IMR-90 (cell line): Measurements from ENCODE around the gene ABHD16A. TPM values are rescaled to one million over a fixed set of nuclear protein-coding genes. Genes with fewer than 3 reads are reported as not detected.

Experiments
- ATAC-seq: fragments of 200-7000 bp; cut with Tn5 transposase; 2 replicates; pipeline ENCODE4 v1.9.1; 2020; ENCODE audit warnings: low read depth, mild to moderate bottlenecking, moderate library complexity
- BruUV-seq: library from RNA; stranded (reverse); fragments of 400-500 nt; replicated peaks from 2 replicates; lab custom pipeline; 2021; lab: Mats Ljungman, UMichigan
- CTCF ChIA-PET: fragments of 300-600 bp; formaldehyde crosslinking; extraction: SDS; loops from one replicate; lab custom pipeline; 2021; ENCODE audit warnings: antibody characterized with exemption; lab: Yijun Ruan, JAX
- POLR2A ChIA-PET: fragments of 300-600 bp; sonication (Branson Sonifier 250); formaldehyde crosslinking; loops from one replicate; lab custom pipeline; 2022; ENCODE audit warnings: antibody characterized with exemption; ENCODE audit not compliant: unreplicated experiment; lab: Charles Lee
- DNase-seq: peaks from one replicate; pipeline ENCODE4 v3.0.0; 2013
- H2AFZ ChIP-seq: replicated peaks from 2 replicates; pipeline ENCODE3; 2013; ENCODE audit warnings: low read length, mild to moderate bottlenecking; ENCODE audit not compliant: poor library complexity
- H2AK5ac ChIP-seq: 2 replicates; pipeline ENCODE4 v1.6.1; 2013; ENCODE audit warnings: low read depth, low read length, inconsistent platforms
- H2AK9ac ChIP-seq: replicated peaks from 2 replicates; pipeline ENCODE3; 2013; ENCODE audit warnings: mild to moderate bottlenecking, low read depth, low read length, moderate library complexity; ENCODE audit not compliant: poor library complexity
- H2BK120ac ChIP-seq: 2 replicates; pipeline ENCODE4 v1.6.1; 2013; ENCODE audit warnings: low read depth, low read length, inconsistent platforms
- H2BK15ac ChIP-seq: 3 replicates; pipeline ENCODE4 v1.6.1; 2013; ENCODE audit warnings: low read depth, low read length, inconsistent platforms
- H2BK20ac ChIP-seq: 2 replicates; pipeline ENCODE4 v1.6.1; 2013; ENCODE audit warnings: low read depth, mild to moderate bottlenecking, inconsistent platforms, low read length, moderate library complexity
- H2BK5ac ChIP-seq: 2 replicates; pipeline ENCODE4 v1.6.1; 2013; ENCODE audit warnings: mild to moderate bottlenecking, low read depth, low read length, inconsistent platforms; ENCODE audit not compliant: poor library complexity, severe bottlenecking
- H3K14ac ChIP-seq: replicated peaks from 2 replicates; pipeline ENCODE4 v1.6.1; 2013; ENCODE audit warnings: low read depth, low read length, inconsistent platforms
- H3K18ac ChIP-seq: 2 replicates; pipeline ENCODE4 v1.6.1; 2013; ENCODE audit warnings: low read depth, low read length, control low read depth
- H3K23ac ChIP-seq: 2 replicates; pipeline ENCODE4 v1.6.1; 2013; ENCODE audit warnings: low read depth, low read length, inconsistent platforms
- H3K27ac ChIP-seq: 2 replicates; pipeline ENCODE4 v1.5.1; 2013; ENCODE audit warnings: mild to moderate bottlenecking, control low read depth, low read length; ENCODE audit not compliant: insufficient read depth
- H3K27me3 ChIP-seq: 2 replicates; pipeline ENCODE4 v1.6.1; 2013; ENCODE audit warnings: low read length; ENCODE audit not compliant: control insufficient read depth, insufficient read depth
- H3K36me3 ChIP-seq: 2 replicates; pipeline ENCODE4 v1.6.1; 2013; ENCODE audit warnings: low read length, mixed read lengths; ENCODE audit not compliant: control insufficient read depth, insufficient read depth
- H3K4ac ChIP-seq: 2 replicates; pipeline ENCODE4 v1.6.1; 2013; ENCODE audit warnings: low read depth, low read length, inconsistent platforms
- H3K4me1 ChIP-seq: 2 replicates; pipeline ENCODE4 v1.6.1; 2013; ENCODE audit warnings: low read length, mixed read lengths; ENCODE audit not compliant: control insufficient read depth, insufficient read depth
- H3K4me2 ChIP-seq: 2 replicates; pipeline ENCODE4 v1.6.1; 2013; ENCODE audit warnings: low read depth, mild to moderate bottlenecking, control low read depth, low read length, moderate library complexity
- H3K4me3 ChIP-seq: 2 replicates; pipeline ENCODE4 v1.5.1; 2013; ENCODE audit warnings: low read depth, mild to moderate bottlenecking, control low read depth, low read length, moderate library complexity; ENCODE audit not compliant: insufficient read depth
- H3K56ac ChIP-seq: 2 replicates; pipeline ENCODE4 v1.6.1; 2013; ENCODE audit warnings: low read length, inconsistent platforms; ENCODE audit not compliant: insufficient read depth; ENCODE audit errors: extremely low read depth
- H3K79me1 ChIP-seq, 2 experiments: 2 replicates each; pipeline ENCODE4 v1.6.1; 2013; ENCODE audit warnings: low read length in 2 of 2, inconsistent platforms in 1 of 2, low read depth in 1 of 2
- H3K9ac ChIP-seq: 2 replicates; pipeline ENCODE4 v1.6.1; 2013; ENCODE audit warnings: low read depth, low read length, control low read depth
- H3K9me1 ChIP-seq: 2 replicates; pipeline ENCODE4 v1.6.1; 2013; ENCODE audit warnings: low read length, inconsistent platforms; ENCODE audit not compliant: insufficient read depth
- H3K9me3 ChIP-seq: 2 replicates; pipeline ENCODE4 v1.6.1; 2013; ENCODE audit warnings: low read length; ENCODE audit not compliant: control insufficient read depth, insufficient read depth
- H4K20me1 ChIP-seq: 2 replicates; pipeline ENCODE4 v1.6.1; 2013; ENCODE audit warnings: low read length, inconsistent platforms; ENCODE audit not compliant: insufficient read depth
- H4K5ac ChIP-seq: 2 replicates; pipeline ENCODE4 v1.6.1; 2013; ENCODE audit warnings: mild to moderate bottlenecking, low read depth, low read length, control low read depth
- H4K8ac ChIP-seq, 2 experiments: 2 replicates each; pipeline ENCODE4 v1.6.1; 2013; ENCODE audit warnings: low read depth in 2 of 2, low read length in 2 of 2, control low read depth in 1 of 2, inconsistent platforms in 1 of 2
- H4K91ac ChIP-seq: 2 replicates; pipeline ENCODE4 v1.6.1; 2013; ENCODE audit warnings: low read depth, low read length, inconsistent platforms; ENCODE audit not compliant: insufficient read depth
- BHLHE40 ChIP-seq: fragments of 150-350 bp; IDR thresholded peaks from 2 replicates; pipeline ENCODE4 v1.6.1; 2016; ENCODE audit warnings: mild to moderate bottlenecking, low read depth, low read length
- CEBPB ChIP-seq: IDR thresholded peaks from 2 replicates; pipeline ENCODE4 v1.6.1; 2012; ENCODE audit warnings: low read depth, low read length, improper control_type of control experiment
- CHD1 ChIP-seq: IDR thresholded peaks from 2 replicates; pipeline ENCODE4 v1.6.1; 2012; ENCODE audit warnings: low read depth, low read length, improper control_type of control experiment
- FOS ChIP-seq: fragments of 150-350 bp; IDR thresholded peaks from 2 replicates; pipeline ENCODE4 v1.6.1; 2016; ENCODE audit warnings: low read depth, low read length
- MAFK ChIP-seq: IDR thresholded peaks from 2 replicates; pipeline ENCODE4 v1.6.1; 2012; ENCODE audit warnings: low read depth, low read length, improper control_type of control experiment
- MAZ ChIP-seq: IDR thresholded peaks from 2 replicates; pipeline ENCODE4 v1.6.1; 2012; ENCODE audit warnings: low read depth, mild to moderate bottlenecking, low read length, improper control_type of control experiment, moderate library complexity, borderline replicate concordance
- MXI1 ChIP-seq: IDR thresholded peaks from 2 replicates; pipeline ENCODE4 v1.6.1; 2012; ENCODE audit warnings: low read depth, mild to moderate bottlenecking, low read length, moderate library complexity, borderline replicate concordance
- POLR2A ChIP-seq: IDR thresholded peaks from 2 replicates; pipeline ENCODE4 v1.6.1; 2012; ENCODE audit warnings: mild to moderate bottlenecking, low read depth, low read length
- RAD21 ChIP-seq: IDR thresholded peaks from 2 replicates; pipeline ENCODE4 v1.6.1; 2012; ENCODE audit warnings: low read length, improper control_type of control experiment
- RCOR1 ChIP-seq: IDR thresholded peaks from 2 replicates; pipeline ENCODE4 v1.6.1; 2012; ENCODE audit warnings: mild to moderate bottlenecking, low read length, improper control_type of control experiment; ENCODE audit not compliant: insufficient replicate concordance
- RFX5 ChIP-seq: IDR thresholded peaks from 2 replicates; pipeline ENCODE4 v1.8.0; 2012; ENCODE audit warnings: low read depth, mild to moderate bottlenecking, low read length, moderate library complexity
- SMC3 ChIP-seq: fragments of 150-350 bp; IDR thresholded peaks from 2 replicates; pipeline ENCODE4 v1.6.1; 2016; ENCODE audit warnings: low read depth, mild to moderate bottlenecking, antibody characterized with exemption, low read length, moderate library complexity
- WGBS, 2 experiments: methylation state at CpG; one replicate each; pipeline versions ENCODE4 v1.1.5 to v1.1.7; 2013; ENCODE audit warnings: missing lambda C conversion rate in 2 of 2; ENCODE audit not compliant: insufficient read length in 1 of 2; ENCODE audit errors: extremely low coverage in 2 of 2; 5-methylcytosine and 5-hydroxymethylcytosine counted together
- dilution Hi-C: fragments of 300-500 bp; cut with HindIII; formaldehyde crosslinking; loops from one replicate; pipeline ENCODE4 v1.14.3; 2018; ENCODE audit warnings: low sequenced_read_pairs; ENCODE audit not compliant: unreplicated experiment
- in situ Hi-C: fragments of 300-500 bp; cut with MboI; formaldehyde crosslinking; loops from 3 replicates; pipeline ENCODE4 v1.14.3; 2019; ENCODE audit warnings: low sequenced_read_pairs, inconsistent platforms, mixed read lengths
- intact Hi-C: fragments of 100-400 bp; cut with micrococcal nuclease; formaldehyde crosslinking; loops from 2 replicates; pipeline ENCODE4 v1.10.0; 2022
- polyA plus RNA-seq, 3 experiments: library from polyadenylated mRNA; depleted of rRNA; stranded (reverse); fragments of >200 nt; gene quantifications; 2 replicates each; pipeline ENCODE4 v1.2.3, GENCODE V29; 2012; ENCODE audit warnings: low replicate concordance in 1 of 3
- total RNA-seq: library from RNA; depleted of rRNA; stranded (reverse); fragments of >200 nt; gene quantifications from 2 replicates; pipeline ENCODE4 v1.2.3, GENCODE V29; 2012
- TF ChIP-seq, protein P1 (sequence below): conservative IDR thresholded peaks from 2 replicates; pipeline ENCODE4 v1.5.1; 2012; ENCODE audit warnings: mild to moderate bottlenecking, low read depth, low read length, improper control_type of control experiment
- TF ChIP-seq, protein P2 (sequence below): fragments of 150-350 bp; IDR thresholded peaks from 2 replicates; pipeline ENCODE4 v1.6.1; 2016; ENCODE audit warnings: low read depth, mild to moderate bottlenecking, low read length, moderate library complexity, borderline replicate concordance

The ABHD16A gene
- total and polyA plus RNA-seq, 2 of the 4 experiments (the other 2 are of a cell fraction): 31.5 to 35.1 TPM

DNA sequence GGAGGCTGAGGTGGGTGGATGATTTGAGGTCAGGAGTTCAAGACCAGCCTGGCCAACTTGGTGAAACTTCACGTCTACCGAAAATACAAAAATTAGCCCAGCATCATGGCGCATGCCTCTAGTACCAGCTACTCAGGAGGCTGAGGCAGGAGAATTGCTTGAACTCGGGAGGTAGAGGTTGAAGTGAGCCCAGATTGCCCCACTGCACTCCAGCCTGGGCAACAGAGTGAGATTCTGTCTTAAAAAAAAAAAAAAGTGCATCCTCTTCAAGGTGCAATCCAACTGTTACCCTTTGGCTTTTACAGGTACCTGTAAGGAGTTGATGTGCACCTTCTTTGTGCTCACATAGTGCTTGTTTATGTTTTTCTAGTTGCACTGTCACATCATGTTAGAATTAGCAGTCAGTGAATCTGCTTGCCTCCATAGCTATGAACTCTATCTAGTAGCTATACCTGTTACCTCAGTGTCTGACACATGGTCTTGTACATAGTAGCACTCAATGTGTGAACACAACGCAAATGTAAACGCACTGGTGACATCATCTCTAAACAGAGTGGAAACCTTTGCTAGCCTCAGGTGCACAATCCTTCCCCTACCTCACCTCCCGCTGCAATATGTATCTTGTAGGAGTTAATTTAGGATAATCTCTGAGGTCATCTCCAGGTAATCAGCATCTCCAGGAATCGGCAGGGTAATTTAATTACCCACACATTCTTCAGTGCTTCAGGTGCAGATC lies 46.3 kb upstream of the ABHD16A start (continued):
- TF ChIP-seq POLR2A: no peak

DNA sequence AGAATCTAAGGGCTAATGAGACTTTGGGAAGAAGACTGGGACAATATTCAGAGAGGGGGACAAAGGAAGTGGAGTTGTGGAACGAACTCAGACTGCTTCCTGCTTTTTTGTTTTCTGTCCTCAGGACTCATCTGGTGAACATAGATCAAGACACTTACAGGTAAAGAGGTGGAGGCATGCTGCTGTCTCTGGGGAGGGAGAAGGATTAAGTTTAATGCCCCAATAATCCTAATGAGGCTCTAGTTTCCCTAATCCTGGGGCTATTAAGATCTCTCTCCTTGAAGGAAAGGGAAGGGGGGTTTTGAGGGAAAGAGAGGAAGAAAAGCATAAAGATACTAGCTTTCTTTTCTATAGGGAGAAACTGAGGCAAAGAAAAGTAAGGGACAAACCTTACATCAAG lies 41.3 kb upstream of the ABHD16A start:
- dilution Hi-C loops: no loop called here
- no peak for TF ChIP-seq MAFK
- TF ChIP-seq RCOR1: no peak
- TF ChIP-seq FOS: no peak
- TF ChIP-seq, protein P1, sequence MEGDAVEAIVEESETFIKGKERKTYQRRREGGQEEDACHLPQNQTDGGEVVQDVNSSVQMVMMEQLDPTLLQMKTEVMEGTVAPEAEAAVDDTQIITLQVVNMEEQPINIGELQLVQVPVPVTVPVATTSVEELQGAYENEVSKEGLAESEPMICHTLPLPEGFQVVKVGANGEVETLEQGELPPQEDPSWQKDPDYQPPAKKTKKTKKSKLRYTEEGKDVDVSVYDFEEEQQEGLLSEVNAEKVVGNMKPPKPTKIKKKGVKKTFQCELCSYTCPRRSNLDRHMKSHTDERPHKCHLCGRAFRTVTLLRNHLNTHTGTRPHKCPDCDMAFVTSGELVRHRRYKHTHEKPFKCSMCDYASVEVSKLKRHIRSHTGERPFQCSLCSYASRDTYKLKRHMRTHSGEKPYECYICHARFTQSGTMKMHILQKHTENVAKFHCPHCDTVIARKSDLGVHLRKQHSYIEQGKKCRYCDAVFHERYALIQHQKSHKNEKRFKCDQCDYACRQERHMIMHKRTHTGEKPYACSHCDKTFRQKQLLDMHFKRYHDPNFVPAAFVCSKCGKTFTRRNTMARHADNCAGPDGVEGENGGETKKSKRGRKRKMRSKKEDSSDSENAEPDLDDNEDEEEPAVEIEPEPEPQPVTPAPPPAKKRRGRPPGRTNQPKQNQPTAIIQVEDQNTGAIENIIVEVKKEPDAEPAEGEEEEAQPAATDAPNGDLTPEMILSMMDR: no peak
- no peak for TF ChIP-seq CEBPB
- TF ChIP-seq MAZ: no peak
- TF ChIP-seq BHLHE40: no peak
- no peak for TF ChIP-seq RFX5
- TF ChIP-seq MXI1: no peak
- no peak for TF ChIP-seq POLR2A
- TF ChIP-seq CHD1: no peak
- TF ChIP-seq, protein P2, sequence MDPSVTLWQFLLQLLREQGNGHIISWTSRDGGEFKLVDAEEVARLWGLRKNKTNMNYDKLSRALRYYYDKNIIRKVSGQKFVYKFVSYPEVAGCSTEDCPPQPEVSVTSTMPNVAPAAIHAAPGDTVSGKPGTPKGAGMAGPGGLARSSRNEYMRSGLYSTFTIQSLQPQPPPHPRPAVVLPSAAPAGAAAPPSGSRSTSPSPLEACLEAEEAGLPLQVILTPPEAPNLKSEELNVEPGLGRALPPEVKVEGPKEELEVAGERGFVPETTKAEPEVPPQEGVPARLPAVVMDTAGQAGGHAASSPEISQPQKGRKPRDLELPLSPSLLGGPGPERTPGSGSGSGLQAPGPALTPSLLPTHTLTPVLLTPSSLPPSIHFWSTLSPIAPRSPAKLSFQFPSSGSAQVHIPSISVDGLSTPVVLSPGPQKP: no peak
- TF ChIP-seq SMC3: no peak
- no peak for TF ChIP-seq RAD21

More for the DNA sequence above, 41.3 kb upstream of the ABHD16A start:
- no peak overlapping the region for H3K4me3 ChIP-seq
- POLR2A ChIA-PET: no interaction called here
- no peak overlapping the region for H2AFZ ChIP-seq
- H3K27me3 ChIP-seq: no peaks in the 10 kb centered on the region
- no peaks in the 10 kb centered on the region for H4K20me1 ChIP-seq
- no peak overlapping the region for H4K91ac ChIP-seq
- no TSS peak for BruUV-seq
- no peak overlapping the region for H3K18ac ChIP-seq
- in situ Hi-C loops: no loop called here
- H2BK20ac ChIP-seq: no peak overlapping the region
- H3K4ac ChIP-seq: no peak overlapping the region
- WGBS, 2 experiments: 86% methylated on average over 1 of the region's 1 CpG; no CpG with 5 or more reads in 1 of the 2 experiments
- ATAC-seq (no peak), DNase-seq (no peak)
- H3K36me3 ChIP-seq: peaks cover 3% of the 10 kb centered on the region
- H4K8ac ChIP-seq: no peak overlapping the region
- no peak overlapping the region for H3K56ac ChIP-seq
- CTCF ChIA-PET: no interaction called here
- no peak overlapping the region for H2BK15ac ChIP-seq
- H3K79me1 ChIP-seq: peaks cover 4 to 19% of the 10 kb centered on the region in 2 experiments; a peak in 3 of 4 replicates
- no peak overlapping the region for H3K14ac ChIP-seq
- no peak overlapping the region for H2BK120ac ChIP-seq
- no peak overlapping the region for H3K27ac ChIP-seq
- no peaks in the 10 kb centered on the region; the same call in 1 of the 2 replicates for H3K4me1 ChIP-seq
- H4K5ac ChIP-seq: no peak overlapping the region
- H3K4me2 ChIP-seq: no peak overlapping the region
- H2BK5ac ChIP-seq: no peak overlapping the region
- H2AK5ac ChIP-seq: no peak overlapping the region
- no peak overlapping the region for H3K9ac ChIP-seq
- intact Hi-C loops: no loop called here
- H3K23ac ChIP-seq: no peak overlapping the region
- peaks cover 3% of the 10 kb centered on the region for H3K9me1 ChIP-seq
- no peaks in the 10 kb centered on the region for H3K9me3 ChIP-seq
- H2AK9ac ChIP-seq: no peak overlapping the region
